Panc1 (cell line): ENCODE results near the gene BRD9. TPM values are rescaled to one million over a fixed set of nuclear protein-coding genes. Genes with fewer than 3 reads are reported as not detected.
A peak's percentile ranks its signal among the peaks of the same experiment; 100 is the strongest.
"Not testable (repeated sequence)": the region's sequence is repeated elsewhere in the genome, so short reads cannot be mapped to it uniquely, and the experiment has no call there.

Experiments used
- ATAC-seq: fragments of 200-7000 bp; cut with Tn5 transposase; 2 replicates; pipeline ENCODE4 v1.9.1; 2020; ENCODE audit warnings: mild to moderate bottlenecking, moderate library complexity
- BruUV-seq: library from RNA; stranded (reverse); fragments of 400-500 nt; replicated peaks from 2 replicates; lab custom pipeline; 2021; lab: Mats Ljungman, UMichigan
- CTCF ChIA-PET: fragments of 300-600 bp; sonication (Branson Sonifier 250); formaldehyde crosslinking; loops from one replicate; lab custom pipeline; 2022; ENCODE audit warnings: antibody characterized with exemption; lab: Charles Lee
- POLR2A ChIA-PET: fragments of 300-600 bp; sonication (Branson Sonifier 250); formaldehyde crosslinking; loops from one replicate; lab custom pipeline; 2022; ENCODE audit warnings: antibody characterized with exemption; lab: Charles Lee
- DNase-seq: peaks from one replicate; pipeline ENCODE4 v3.0.0-alpha.2; 2010; ENCODE audit warnings: low read depth, low spot score
- H3K27ac ChIP-seq: 2 replicates; pipeline ENCODE4 v1.5.1; 2011; ENCODE audit warnings: mild to moderate bottlenecking, low read length, inconsistent platforms
- H3K27me3 ChIP-seq: fragments of 200-500 bp; sonication (Bioruptor generic); 2 replicates; pipeline ENCODE4 v1.6.0; 2014; ENCODE audit warnings: low read length, inconsistent platforms; ENCODE audit not compliant: control insufficient read depth, insufficient read depth
- H3K36me3 ChIP-seq: fragments of 200-500 bp; sonication (Bioruptor generic); 2 replicates; pipeline ENCODE4 v1.5.1; 2014; ENCODE audit warnings: inconsistent platforms, mild to moderate bottlenecking, low read length, moderate library complexity; ENCODE audit not compliant: control insufficient read depth, insufficient read depth
- H3K4me1 ChIP-seq: 2 replicates; pipeline ENCODE4 v1.5.1; 2011; ENCODE audit warnings: inconsistent platforms, mild to moderate bottlenecking, low read length, moderate library complexity; ENCODE audit not compliant: control insufficient read depth, insufficient read depth
- H3K4me3 ChIP-seq, 2 experiments: 2 replicates each; pipeline ENCODE4 v1.5.1; 2011 to 2012; ENCODE audit warnings: low read depth in 2 of 2, low read length in 2 of 2, mild to moderate bottlenecking in 2 of 2, inconsistent platforms in 1 of 2, moderate library complexity in 1 of 2
- H3K9me3 ChIP-seq: fragments of 200-500 bp; sonication (Bioruptor generic); 2 replicates; pipeline ENCODE4 v1.5.1; 2014; ENCODE audit warnings: low read depth, mild to moderate bottlenecking, inconsistent platforms, low read length, moderate library complexity; ENCODE audit not compliant: control insufficient read depth, insufficient read depth
- in situ Hi-C: cut with HindIII; loops from 2 replicates; pipeline ENCODE4 v1.10.0; 2016; ENCODE audit warnings: low sequenced_read_pairs, low pct_unique_long_range_greater_than_20kb
- intact Hi-C: fragments of 100-400 bp; cut with micrococcal nuclease; formaldehyde crosslinking; loops from one replicate; pipeline ENCODE4 v1.10.0; 2022; ENCODE audit not compliant: unreplicated experiment
- total RNA-seq: library from RNA; stranded (reverse); gene quantifications from one replicate; pipeline ENCODE4 v1.2.1, GENCODE V29; 2021; ENCODE audit not compliant: unreplicated experiment

Gene BRD9
- total RNA-seq, 1 experiment from 2014 or later: 64.3 TPM

- H3K36me3 ChIP-seq, ATAC-seq, BruUV-seq, H3K4me1 ChIP-seq, H3K27me3 ChIP-seq, H3K4me3 ChIP-seq, in situ Hi-C loops, intact Hi-C loops, H3K9me3 ChIP-seq, CTCF ChIA-PET, DNase-seq, POLR2A ChIA-PET, H3K27ac ChIP-seq: not testable (repeated sequence)
Measured at GRCh38 chr5:842402-843221, 50.0 kb downstream of the BRD9 start.

GRCh38 chr5:841531-842401 lies 50.8 kb downstream of the BRD9 start:
- in situ Hi-C loops, POLR2A ChIA-PET, BruUV-seq, ATAC-seq, H3K9me3 ChIP-seq, DNase-seq, H3K27ac ChIP-seq, H3K27me3 ChIP-seq, H3K4me3 ChIP-seq, H3K36me3 ChIP-seq, intact Hi-C loops, H3K4me1 ChIP-seq, CTCF ChIA-PET: not testable (repeated sequence)

- in situ Hi-C loops, ATAC-seq, POLR2A ChIA-PET, BruUV-seq, intact Hi-C loops, DNase-seq, CTCF ChIA-PET, H3K9me3 ChIP-seq, H3K27me3 ChIP-seq, H3K27ac ChIP-seq, H3K4me1 ChIP-seq, H3K36me3 ChIP-seq, H3K4me3 ChIP-seq: not testable (repeated sequence)
Measured at GRCh38 chr5:840974-841435, 51.6 kb downstream of the BRD9 start.

- CTCF ChIA-PET, H3K4me1 ChIP-seq, H3K4me3 ChIP-seq, intact Hi-C loops, H3K27me3 ChIP-seq, H3K9me3 ChIP-seq, in situ Hi-C loops, DNase-seq, ATAC-seq, H3K27ac ChIP-seq, H3K36me3 ChIP-seq, POLR2A ChIA-PET, BruUV-seq: not testable (repeated sequence)
Measured at GRCh38 chr5:840118-840973, 52.3 kb downstream of the BRD9 start.

GRCh38 chr5:838431-838851 lies 54.2 kb downstream of the BRD9 start:
- BruUV-seq, H3K9me3 ChIP-seq, H3K36me3 ChIP-seq, in situ Hi-C loops, CTCF ChIA-PET, intact Hi-C loops, H3K4me3 ChIP-seq, DNase-seq, H3K27ac ChIP-seq, H3K4me1 ChIP-seq, H3K27me3 ChIP-seq, POLR2A ChIA-PET: not testable (repeated sequence)
- peak; percentile 50 for ATAC-seq

- in situ Hi-C loops, H3K4me3 ChIP-seq, BruUV-seq, intact Hi-C loops, H3K9me3 ChIP-seq, H3K27ac ChIP-seq, CTCF ChIA-PET, H3K27me3 ChIP-seq, DNase-seq, ATAC-seq, H3K36me3 ChIP-seq, POLR2A ChIA-PET, H3K4me1 ChIP-seq: not testable (repeated sequence)
Measured at GRCh38 chr5:837621-838121, 54.9 kb downstream of the BRD9 start.
